ENCODE data around the gene YOD1.
"Not testable (repeated sequence)": the region's sequence is repeated elsewhere in the genome, so short reads cannot be mapped to it uniquely, and the experiment has no call there.

Gene YOD1

GRCh38 chr1:207052911-207053769 lies 2.1 kb upstream of the YOD1 start, which contains the start of gene PFKFB2:
Gene PFKFB2, plus strand, starts transcription at chr1:207053275. Its CDS starts 1,443 bp downstream, at chr1:207054718.
- in situ Hi-C loops (cut with HindIII; ENCODE audit: low sequenced_read_pairs): loop anchor here (25.0 kb wide), 1 partner anchor 359 kb away; no protein-coding TSS in a partner anchor

- in situ Hi-C loops (cut with HindIII; ENCODE audit: low sequenced_read_pairs): loop anchor here (25.0 kb wide), 1 partner anchor 362 kb away; no protein-coding TSS in a partner anchor
Measured at GRCh38 chr1:207050480-207051190, 373 bp downstream of the YOD1 start.

- in situ Hi-C loops (cut with HindIII; ENCODE audit: low sequenced_read_pairs): loop anchor here (25.0 kb wide), 1 partner anchor 362 kb away; no protein-coding TSS in a partner anchor
Measured at GRCh38 chr1:207049974-207050391, 1.0 kb downstream of the YOD1 start.

GRCh38 chr1:207049514-207049913 lies 1.5 kb downstream of the YOD1 start:
- in situ Hi-C loops (cut with HindIII; ENCODE audit: low sequenced_read_pairs): no loop called here

- in situ Hi-C loops (cut with HindIII; ENCODE audit: low sequenced_read_pairs): no loop called here
Measured at GRCh38 chr1:207049054-207049453, 2.0 kb downstream of the YOD1 start.

- in situ Hi-C loops (cut with HindIII; ENCODE audit: low sequenced_read_pairs): no loop called here
Measured at GRCh38 chr1:207048041-207048440, 3.0 kb downstream of the YOD1 start.

GRCh38 chr1:207047505-207047904 lies 3.5 kb downstream of the YOD1 start:
- in situ Hi-C loops (cut with HindIII; ENCODE audit: low sequenced_read_pairs): no loop called here

- in situ Hi-C loops (cut with HindIII; ENCODE audit: low sequenced_read_pairs): no loop called here
Measured at GRCh38 chr1:207045453-207045852, 5.6 kb downstream of the YOD1 start.

GRCh38 chr1:207041397-207041796 lies 9.6 kb downstream of the YOD1 start:
- in situ Hi-C loops (cut with HindIII; ENCODE audit: low sequenced_read_pairs): not testable (repeated sequence)

- in situ Hi-C loops (cut with HindIII; ENCODE audit: low sequenced_read_pairs): no loop called here
Measured at GRCh38 chr1:207040181-207040533, 10.9 kb downstream of the YOD1 start.

GRCh38 chr1:207039380-207040180 lies 11.4 kb downstream of the YOD1 start:
- in situ Hi-C loops (cut with HindIII; ENCODE audit: low sequenced_read_pairs): no loop called here

GRCh38 chr1:207036865-207037264 lies 14.1 kb downstream of the YOD1 start:
- in situ Hi-C loops (cut with HindIII; ENCODE audit: low sequenced_read_pairs): no loop called here

GRCh38 chr1:207035877-207036551 lies 15.0 kb downstream of the YOD1 start:
- in situ Hi-C loops (cut with HindIII; ENCODE audit: low sequenced_read_pairs): no loop called here

GRCh38 chr1:207034998-207035397 lies 16.0 kb downstream of the YOD1 start:
- in situ Hi-C loops (cut with HindIII; ENCODE audit: low sequenced_read_pairs): no loop called here

GRCh38 chr1:207034208-207034607 lies 16.8 kb downstream of the YOD1 start:
- in situ Hi-C loops (cut with HindIII; ENCODE audit: low sequenced_read_pairs): no loop called here

- in situ Hi-C loops (cut with HindIII; ENCODE audit: low sequenced_read_pairs): no loop called here
Measured at GRCh38 chr1:207033302-207033701, 17.7 kb downstream of the YOD1 start.

GRCh38 chr1:207032528-207033017 lies 18.4 kb downstream of the YOD1 start, which contains the start of gene C1orf116:
Gene C1orf116, minus strand, starts transcription at chr1:207032756. Its CDS starts 5,158 bp downstream, at chr1:207027598.
- in situ Hi-C loops (cut with HindIII; ENCODE audit: low sequenced_read_pairs): no loop called here

- in situ Hi-C loops (cut with HindIII; ENCODE audit: low sequenced_read_pairs): no loop called here
Measured at GRCh38 chr1:207031632-207032264, 19.3 kb downstream of the YOD1 start.

- in situ Hi-C loops (cut with HindIII; ENCODE audit: low sequenced_read_pairs): no loop called here
Measured at GRCh38 chr1:207031016-207031415, 20.0 kb downstream of the YOD1 start.
